Heart right ventricle (tissue), 16 donors: ENCODE results near the gene POP7. TPM values are rescaled to one million over a fixed set of nuclear protein-coding genes. Genes with fewer than 3 reads are reported as not detected.

Experiments
- ATAC-seq, 8 donors: fragments of 200-7000 bp; cut with Tn5 transposase; one replicate each; pipeline ENCODE4 v1.9.1; 2020; ENCODE audit warnings: mild to moderate bottlenecking in 8 of 8, moderate library complexity in 8 of 8, moderate number of reproducible peaks in 1 of 8
- DNase-seq, 2 donors: peaks; one replicate each; pipeline ENCODE4 v3.0.0-alpha.2; 2020
- H3K27ac ChIP-seq, 10 donors: fragments of 200-600 bp; sonication (generic) in 2 of 10; one replicate each; pipeline versions ENCODE4 v1.5.0 to v1.8.0; 2020 to 2022; ENCODE audit warnings: mild to moderate bottlenecking in 3 of 10
- H3K27me3 ChIP-seq, 7 donors: fragments of 200-600 bp; one replicate each; pipeline ENCODE4 v1.8.0; 2021 to 2022; ENCODE audit warnings: mild to moderate bottlenecking in 2 of 7
- H3K36me3 ChIP-seq, 9 donors: fragments of 200-600 bp; sonication (generic) in 1 of 9; one replicate each; pipeline versions ENCODE4 v1.5.0 to v1.8.0; 2020 to 2022; ENCODE audit warnings: mild to moderate bottlenecking in 2 of 9
- H3K4me1 ChIP-seq, 9 donors: fragments of 200-600 bp; sonication (generic) in 1 of 9; one replicate each; pipeline versions ENCODE4 v1.5.0 to v1.8.0; 2020 to 2022; ENCODE audit warnings: mild to moderate bottlenecking in 4 of 9
- H3K4me3 ChIP-seq, 10 donors: fragments of 200-600 bp; sonication (generic) in 2 of 10; one replicate each; pipeline versions ENCODE4 v1.5.0 to v1.8.0; 2020 to 2022; ENCODE audit warnings: mild to moderate bottlenecking in 7 of 10, moderate library complexity in 2 of 10
- H3K9me3 ChIP-seq, 11 donors: fragments of 200-600 bp in 10 of 11; sonication (generic) in 2 of 11; one replicate each; pipeline versions ENCODE4 v1.5.0 to v1.8.0; 2013 to 2022; ENCODE audit warnings: mild to moderate bottlenecking in 2 of 11, control low read depth in 1 of 11, moderate library complexity in 1 of 11
- CTCF ChIP-seq, 9 donors: fragments of 200-600 bp; sonication (generic) in 2 of 9; IDR thresholded peaks; one replicate each; pipeline versions ENCODE4 v1.5.0 to v1.8.0; 2021 to 2022; ENCODE audit warnings: antibody characterized with exemption in 9 of 9, mild to moderate bottlenecking in 5 of 9, moderate library complexity in 1 of 9
- WGBS, 2 donors: extraction: QIAGEN DNeasy Blood & Tissue Kit; methylation state at CpG; one replicate each; pipeline ENCODE4 v1.1.7; 2013; ENCODE audit warnings: inconsistent platforms in 1 of 2; 5-methylcytosine and 5-hydroxymethylcytosine counted together
- intact Hi-C, 10 donors: fragments of 100-400 bp; cut with DNase I; formaldehyde crosslinking; loops; one replicate each; pipeline versions ENCODE4 v1.11.1 to v1.14.2; 2022
- polyA plus RNA-seq, 2 donors: library from polyadenylated mRNA; stranded (reverse); fragments of 200-250 nt; gene quantifications; one replicate each; pipeline ENCODE4 v1.2.3, GENCODE V29; 2013
- total RNA-seq, 10 donors: library from RNA; stranded (reverse); fragmentation: NEBNext Ultra II Directional in 3 of 10; extraction: Animal tissue kit (Norgen Biotek cat#: 25700) in 3 of 10; gene quantifications; one replicate each; pipeline versions ENCODE4 v1.2.1 to v1.2.4, GENCODE V29; 2021 to 2023
- donor health status: Arrhythmogenic right ventricular cardiomyopathy.
- donor health status: ischemic (EF 13 %, LVEDD 7.1; RV severe dilation, severe dysfunction).
- donor health status: healthy with polysubstance abuse.
- donor health status: DM: no; HTN: yes; CAD: no.
- donor health status: DM: no; HTN: no; CAD: no.
- donor health status: ischemic (EF 25% LVEDD 6.9; RV normal size, moderate dysfunction).
- donor health status: ischemic (EF 25% LVEDD 5.7; RV mildly dilated, moderate dysfunction).
- donor health status: healthy.
- donor health status: DM: yes; HTN: yes; CAD: no.
- donor health status: Ischemic cardiomyopathy.
- donor health status: ischemic (EF 35%, LVEDD 5.7; RV mildly dilated, moderate dysfunction).
- donor health status: nonischemic (EF 11% LVEDD 7.7; RV severe dilation, severe dysfunction).
- donor health status: DM: yes; HTN: yes; CAD: no.
- donor health status: PGD.
- donor health status: ischemic (EF 29% LVEDD 5.4; RV normal size, mild dysfunction).
- donor health status: nonischemic (EF 23%, LVEDD 6.1; RV moderate dilation, normal function).

POP7 gene
- total and polyA plus RNA-seq, 12 donors = 23.2 to 71.5 (median 25.7) TPM

- TF ChIP-seq CTCF (IDR thresholded peaks at IDR 0.05) = no peak
- Histone ChIP-seq H3K4me1 (peaks cover 0 to 49% (median 23%) of the 10 kb centered on the region in 9 donors), H3K27ac (peak overlapping the region in 2 of 10 donors; percentile 26 to 51), H3K9me3 (no peaks in the 10 kb centered on the region), H3K4me3 (no peak overlapping the region), H3K36me3 (peaks cover 0 to 73% (median 48%) of the 10 kb centered on the region in 9 donors), H3K27me3 (no peaks in the 10 kb centered on the region)
- no peak for ATAC-seq
- intact Hi-C loops = loop anchor here in 3 of 10 donors (5.0 to 10.0 kb wide), 3 partner anchors 66 to 246 kb away; partner anchors contain the start of genes MOSPD3 (in 1 of the 3) and TSC22D4 (in 1 of the 3)
- DNase-seq = no peak
- 72 to 73% methylated on average over 34 to 35 of the region's 35 CpGs for WGBS, 2 donors
Measured at GRCh38 chr7:100678291-100678984, 27.5 kb upstream of the POP7 start.

- H3K27me3 ChIP-seq = no peaks in the 10 kb centered on the region
- DNase-seq = no peak
- peak overlapping the region in 4 of 10 donors; percentile 49 to 53 (median 52) for H3K27ac ChIP-seq
- WGBS, 2 donors = 67 to 69% methylated on average over 12 to 13 of the region's 13 CpGs
- intact Hi-C loops = loop anchor here in 3 of 10 donors (5.0 to 10.0 kb wide), 3 partner anchors 67 to 247 kb away; partner anchors contain the start of genes MOSPD3 (in 1 of the 3) and TSC22D4 (in 1 of the 3)
- peaks cover 0 to 49% (median 23%) of the 10 kb centered on the region in 9 donors for H3K4me1 ChIP-seq
- H3K36me3 ChIP-seq = peaks cover 0 to 82% (median 57%) of the 10 kb centered on the region in 9 donors
- no peaks in the 10 kb centered on the region for H3K9me3 ChIP-seq
- TF ChIP-seq CTCF (IDR thresholded peaks at IDR 0.05) = no peak
- no peak for ATAC-seq
- no peak overlapping the region for H3K4me3 ChIP-seq
Measured at GRCh38 chr7:100679129-100679926, 26.6 kb upstream of the POP7 start.

- Histone ChIP-seq H3K4me3 (no peak overlapping the region), H3K36me3 (peaks cover 0 to 89% (median 64%) of the 10 kb centered on the region in 9 donors), H3K27ac (peak overlapping the region in 6 of 10 donors; percentile 4 to 55 (median 50)), H3K9me3 (no peaks in the 10 kb centered on the region), H3K4me1 (peaks cover 0 to 49% (median 23%) of the 10 kb centered on the region in 9 donors), H3K27me3 (no peaks in the 10 kb centered on the region)
- TF ChIP-seq CTCF (IDR thresholded peaks at IDR 0.05) = no peak
- 71 to 78% methylated on average over 13 of the region's 13 CpGs for WGBS, 2 donors
- peak in 1 of 2 donors; percentile 48 for DNase-seq
- intact Hi-C loops = loop anchor here in 7 of 10 donors (5.0 to 10.0 kb wide), 5 partner anchors 68 to 248 kb away; partner anchors contain the start of genes SPACDR (in 2 of the 7), TSC22D4 (in 2 of the 7) and MOSPD3 (in 1 of the 7)
- ATAC-seq = peak in 6 of 8 donors; percentile 7 to 41 (median 21)
Measured at GRCh38 chr7:100679927-100680575, 25.9 kb upstream of the POP7 start.
